ENCODE data around the gene JPT1. TPM values are rescaled to one million over a fixed set of nuclear protein-coding genes. Genes with fewer than 3 reads are reported as not detected.
"Not testable (repeated sequence)": the region's sequence is repeated elsewhere in the genome, so short reads cannot be mapped to it uniquely, and the experiment has no call there.

The JPT1 gene
- total RNA-seq, 1 experiment from 2014 or later: 265 TPM

DNA sequence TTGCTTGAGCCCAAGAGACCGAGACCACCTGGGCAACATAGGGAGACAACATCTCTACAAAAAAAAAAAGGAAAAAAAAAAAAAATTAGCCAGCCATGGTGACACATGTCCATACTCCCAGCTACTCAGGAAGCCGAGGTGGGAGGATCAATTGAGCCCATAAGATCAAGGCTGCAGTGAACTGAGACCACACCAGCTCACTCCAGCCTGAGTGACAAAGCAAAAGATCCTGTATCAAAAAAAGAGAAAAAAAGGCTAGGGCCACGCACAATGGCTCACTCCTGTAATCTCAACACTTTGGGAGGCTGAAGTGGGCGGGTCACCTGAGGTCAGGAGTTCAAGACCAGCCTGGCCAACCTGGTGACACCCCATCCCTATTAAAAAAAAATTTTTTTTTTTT is 14.7 kb upstream of the JPT1 start:
- Histone ChIP-seq H2BK120ac (ENCODE audit: low read depth, low read length, poor library complexity, severe bottlenecking) (no peak overlapping the region), H3K18ac (ENCODE audit: insufficient read length, low read depth, low read length) (no peak overlapping the region), H2AK5ac (ENCODE audit: insufficient read length, low read length) (no peak overlapping the region), H4K5ac (ENCODE audit: insufficient read length, low read depth, low read length) (no peak overlapping the region), H2BK15ac (ENCODE audit: low read depth, low read length) (no peak overlapping the region), H4K91ac (ENCODE audit: insufficient read length, low read depth, low read length) (no peak overlapping the region), H3K27ac (ENCODE audit: insufficient read length, low read depth, low read length) (no peak overlapping the region), H3K9me3 (ENCODE audit: control insufficient read depth, low read depth, low read length) (no peaks in the 10 kb centered on the region), H3K9ac (ENCODE audit: extremely low read depth, insufficient read length, low read length) (no peak overlapping the region), H3T11ph (ENCODE audit: low read length) (no peak overlapping the region), H3K27me3 (ENCODE audit: insufficient read depth, low read length) (no peaks in the 10 kb centered on the region), H4K8ac (replicated peaks; ENCODE audit: insufficient read length, low read depth, low read length) (no peak overlapping the region), H2BK12ac (ENCODE audit: insufficient read length, low read depth, low read length) (no peak overlapping the region), H3K79me1 (ENCODE audit: insufficient read depth, low read depth, low read length, poor library complexity, severe bottlenecking) (peaks cover 15% of the 10 kb centered on the region), H4K20me1 (ENCODE audit: control insufficient read depth, insufficient read depth, insufficient read length) (no peaks in the 10 kb centered on the region), H3K4ac (ENCODE audit: low read depth, low read length) (no peak overlapping the region), H3K56ac (ENCODE audit: insufficient read length, low read depth, low read length) (no peak overlapping the region), H3K79me2 (ENCODE audit: insufficient read depth, low read length) (peaks cover 2% of the 10 kb centered on the region; the same call in 1 of the 2 replicates), H2BK20ac (ENCODE audit: low read depth, low read length, poor library complexity, severe bottlenecking) (no peak overlapping the region), H3K4me1 (ENCODE audit: insufficient read depth, low read length) (no peaks in the 10 kb centered on the region), H2AFZ (ENCODE audit: low read length) (no peak overlapping the region), H3K14ac (ENCODE audit: insufficient read depth, low read length) (no peak overlapping the region), H3K23ac (ENCODE audit: insufficient read length, low read depth, low read length) (no peak overlapping the region), H3K23me2 (ENCODE audit: insufficient read length, low read depth, low read length, poor library complexity, severe bottlenecking) (no peaks in the 10 kb centered on the region), H3K4me2 (ENCODE audit: insufficient read depth, insufficient read length, low read length) (no peak overlapping the region), H2BK5ac (ENCODE audit: insufficient read length, low read length) (no peak overlapping the region)
- H3K4me3 Mint-ChIP-seq: no peak overlapping the region
- no peak overlapping the region for H3K27ac Mint-ChIP-seq
- peaks cover 31 to 71% (median 63%) of the 10 kb centered on the region in 3 experiments for H3K36me3 Mint-ChIP-seq (ENCODE audit: insufficient read depth in 1 of 3, low read depth in 3 of 3)
- TF ChIP-seq, protein P1, sequence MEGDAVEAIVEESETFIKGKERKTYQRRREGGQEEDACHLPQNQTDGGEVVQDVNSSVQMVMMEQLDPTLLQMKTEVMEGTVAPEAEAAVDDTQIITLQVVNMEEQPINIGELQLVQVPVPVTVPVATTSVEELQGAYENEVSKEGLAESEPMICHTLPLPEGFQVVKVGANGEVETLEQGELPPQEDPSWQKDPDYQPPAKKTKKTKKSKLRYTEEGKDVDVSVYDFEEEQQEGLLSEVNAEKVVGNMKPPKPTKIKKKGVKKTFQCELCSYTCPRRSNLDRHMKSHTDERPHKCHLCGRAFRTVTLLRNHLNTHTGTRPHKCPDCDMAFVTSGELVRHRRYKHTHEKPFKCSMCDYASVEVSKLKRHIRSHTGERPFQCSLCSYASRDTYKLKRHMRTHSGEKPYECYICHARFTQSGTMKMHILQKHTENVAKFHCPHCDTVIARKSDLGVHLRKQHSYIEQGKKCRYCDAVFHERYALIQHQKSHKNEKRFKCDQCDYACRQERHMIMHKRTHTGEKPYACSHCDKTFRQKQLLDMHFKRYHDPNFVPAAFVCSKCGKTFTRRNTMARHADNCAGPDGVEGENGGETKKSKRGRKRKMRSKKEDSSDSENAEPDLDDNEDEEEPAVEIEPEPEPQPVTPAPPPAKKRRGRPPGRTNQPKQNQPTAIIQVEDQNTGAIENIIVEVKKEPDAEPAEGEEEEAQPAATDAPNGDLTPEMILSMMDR (conservative IDR thresholded peaks at IDR 0.05): no peak
- no CpG with 5 or more reads among the region's 4 CpGs for WGBS (ENCODE audit: extremely low coverage, insufficient read length, low lambda C conversion rate)
- peaks cover 0 to 3% of the 10 kb centered on the region in 2 experiments; a peak in 2 of 4 replicates for H3K4me1 Mint-ChIP-seq
- H3K27me3 Mint-ChIP-seq (ENCODE audit: low read depth): no peaks in the 10 kb centered on the region
- H3K9me3 Mint-ChIP-seq: no peaks in the 10 kb centered on the region
- DNase-seq: no peak

DNA sequence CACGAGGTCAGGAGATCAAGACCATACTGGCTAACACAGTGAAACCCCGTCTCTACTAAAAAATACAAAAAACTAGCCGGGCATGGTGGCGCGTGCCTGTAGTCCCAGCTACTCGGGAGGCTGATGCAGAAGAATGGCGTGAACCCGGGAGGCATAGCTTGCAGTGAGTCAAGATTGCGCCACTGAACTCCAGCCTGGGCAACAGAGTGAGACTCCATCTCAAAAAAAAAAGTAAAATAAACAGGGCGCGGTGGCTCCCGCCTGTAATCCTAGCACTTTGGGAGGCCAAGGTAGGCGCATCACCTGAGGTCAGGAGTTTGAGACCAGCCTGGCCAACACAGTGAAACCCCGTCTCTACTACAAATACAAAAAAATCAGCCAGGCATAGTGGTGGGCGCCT is 10.3 kb upstream of the JPT1 start:
- H4K91ac ChIP-seq (ENCODE audit: insufficient read length, low read depth, low read length); H3K9me3 ChIP-seq (ENCODE audit: control insufficient read depth, low read depth, low read length); H3K56ac ChIP-seq (ENCODE audit: insufficient read length, low read depth, low read length); H3K4ac ChIP-seq (ENCODE audit: low read depth, low read length); H3K27ac ChIP-seq (ENCODE audit: insufficient read length, low read depth, low read length); H3K27me3 Mint-ChIP-seq (ENCODE audit: low read depth); H3K14ac ChIP-seq (ENCODE audit: insufficient read depth, low read length); H3K18ac ChIP-seq (ENCODE audit: insufficient read length, low read depth, low read length); H3K27me3 ChIP-seq (ENCODE audit: insufficient read depth, low read length); H3K4me2 ChIP-seq (ENCODE audit: insufficient read depth, insufficient read length, low read length); H2AFZ ChIP-seq (ENCODE audit: low read length); H3K23ac ChIP-seq (ENCODE audit: insufficient read length, low read depth, low read length); DNase-seq; H4K8ac ChIP-seq (replicated peaks; ENCODE audit: insufficient read length, low read depth, low read length); H3K9me3 Mint-ChIP-seq; H2BK120ac ChIP-seq (ENCODE audit: low read depth, low read length, poor library complexity, severe bottlenecking); H3K4me3 Mint-ChIP-seq; H2BK12ac ChIP-seq (ENCODE audit: insufficient read length, low read depth, low read length); H4K20me1 ChIP-seq (ENCODE audit: control insufficient read depth, insufficient read depth, insufficient read length); H4K5ac ChIP-seq (ENCODE audit: insufficient read length, low read depth, low read length); H3K9ac ChIP-seq (ENCODE audit: extremely low read depth, insufficient read length, low read length); H3K4me1 ChIP-seq (ENCODE audit: insufficient read depth, low read length); H2BK5ac ChIP-seq (ENCODE audit: insufficient read length, low read length); H3K27ac Mint-ChIP-seq; H2BK20ac ChIP-seq (ENCODE audit: low read depth, low read length, poor library complexity, severe bottlenecking); H3K79me2 ChIP-seq (ENCODE audit: insufficient read depth, low read length); H3T11ph ChIP-seq (ENCODE audit: low read length); H3K79me1 ChIP-seq (ENCODE audit: insufficient read depth, low read depth, low read length, poor library complexity, severe bottlenecking); H2BK15ac ChIP-seq (ENCODE audit: low read depth, low read length); H3K4me1 Mint-ChIP-seq; H3K23me2 ChIP-seq (ENCODE audit: insufficient read length, low read depth, low read length, poor library complexity, severe bottlenecking); H2AK5ac ChIP-seq (ENCODE audit: insufficient read length, low read length): not testable (repeated sequence)
- no CpG with 5 or more reads among the region's 15 CpGs for WGBS (ENCODE audit: extremely low coverage, insufficient read length, low lambda C conversion rate)
- peaks cover 15 to 47% (median 37%) of the 10 kb centered on the region in 3 experiments; a peak in 6 of 7 replicates for H3K36me3 Mint-ChIP-seq (ENCODE audit: insufficient read depth in 1 of 3, low read depth in 3 of 3)

Data from H9 (cell line).